H9 (cell line): ENCODE measurements around the gene STX17. TPM values are rescaled to one million over a fixed set of nuclear protein-coding genes. Genes with fewer than 3 reads are reported as not detected.

Experiments
- DNase-seq: peaks from one replicate; pipeline ENCODE4 v3.0.0-alpha.2; 2017
- H2AFZ ChIP-seq: one replicate; pipeline ENCODE4 v1.6.1; 2013; ENCODE audit warnings: mild to moderate bottlenecking, low read length, control low read depth, moderate library complexity
- H2AK5ac ChIP-seq: 2 replicates; pipeline ENCODE4 v1.6.1; 2013; ENCODE audit warnings: low read length, control low read depth, mixed read lengths; ENCODE audit not compliant: insufficient read length
- H2BK120ac ChIP-seq: one replicate; pipeline ENCODE4 v1.6.1; 2013; ENCODE audit warnings: low read depth, mild to moderate bottlenecking, low read length, control low read depth, inconsistent platforms; ENCODE audit not compliant: poor library complexity, severe bottlenecking
- H2BK12ac ChIP-seq: 2 replicates; pipeline ENCODE4 v1.6.1; 2013; ENCODE audit warnings: low read length, control low read depth, mixed read lengths, low read depth; ENCODE audit not compliant: insufficient read length
- H2BK15ac ChIP-seq: 2 replicates; pipeline ENCODE4 v1.6.1; 2013; ENCODE audit warnings: low read depth, low read length, control low read depth
- H2BK20ac ChIP-seq: one replicate; pipeline ENCODE4 v1.6.1; 2013; ENCODE audit warnings: low read depth, mild to moderate bottlenecking, low read length, control low read depth, inconsistent platforms; ENCODE audit not compliant: poor library complexity, severe bottlenecking
- H2BK5ac ChIP-seq: 2 replicates; pipeline ENCODE4 v1.6.1; 2013; ENCODE audit warnings: low read length, control low read depth, mixed read lengths; ENCODE audit not compliant: insufficient read length
- H3K14ac ChIP-seq: 2 replicates; pipeline ENCODE4 v1.6.1; 2013; ENCODE audit warnings: low read length, control low read depth; ENCODE audit not compliant: insufficient read depth
- H3K18ac ChIP-seq: 2 replicates; pipeline ENCODE4 v1.6.1; 2013; ENCODE audit warnings: low read depth, mild to moderate bottlenecking, mixed read lengths, low read length, control low read depth; ENCODE audit not compliant: insufficient read length
- H3K23ac ChIP-seq: 2 replicates; pipeline ENCODE4 v1.6.1; 2013; ENCODE audit warnings: low read length, control low read depth, mixed read lengths, low read depth; ENCODE audit not compliant: insufficient read length
- H3K23me2 ChIP-seq: 2 replicates; pipeline ENCODE4 v1.6.1; 2013; ENCODE audit warnings: low read depth, mild to moderate bottlenecking, mixed read lengths, low read length, control low read depth; ENCODE audit not compliant: insufficient read length, poor library complexity, severe bottlenecking
- H3K27ac ChIP-seq: 2 replicates; pipeline ENCODE4 v1.5.1; 2013; ENCODE audit warnings: low read length, control low read depth, mixed read lengths, low read depth; ENCODE audit not compliant: insufficient read length
- H3K27me3 ChIP-seq: 2 replicates; pipeline ENCODE4 v1.6.1; 2013; ENCODE audit warnings: low read length, control low read depth, inconsistent platforms; ENCODE audit not compliant: insufficient read depth
- H3K4ac ChIP-seq: 2 replicates; pipeline ENCODE4 v1.6.1; 2013; ENCODE audit warnings: low read depth, mild to moderate bottlenecking, control low read depth, inconsistent platforms, low read length, moderate library complexity
- H3K4me1 ChIP-seq: 2 replicates; pipeline ENCODE4 v1.6.1; 2013; ENCODE audit warnings: low read length, control low read depth, inconsistent platforms; ENCODE audit not compliant: insufficient read depth
- H3K4me2 ChIP-seq: 2 replicates; pipeline ENCODE4 v1.6.1; 2013; ENCODE audit warnings: low read length, control low read depth, mixed read lengths; ENCODE audit not compliant: insufficient read length, insufficient read depth
- H3K56ac ChIP-seq: 2 replicates; pipeline ENCODE4 v1.6.1; 2013; ENCODE audit warnings: low read depth, mild to moderate bottlenecking, mixed read lengths, low read length, control low read depth; ENCODE audit not compliant: insufficient read length
- H3K79me1 ChIP-seq: 2 replicates; pipeline ENCODE4 v1.6.1; 2013; ENCODE audit warnings: low read depth, mild to moderate bottlenecking, moderate library complexity, low read length, control low read depth, inconsistent platforms; ENCODE audit not compliant: insufficient read depth, poor library complexity, severe bottlenecking
- H3K79me2 ChIP-seq: 2 replicates; pipeline ENCODE4 v1.6.1; 2013; ENCODE audit warnings: low read length, control low read depth, inconsistent platforms; ENCODE audit not compliant: insufficient read depth
- H3K9ac ChIP-seq: 2 replicates; pipeline ENCODE4 v1.6.1; 2013; ENCODE audit warnings: low read length, control low read depth, mixed read lengths; ENCODE audit not compliant: insufficient read length; ENCODE audit errors: extremely low read depth
- H3K9me3 ChIP-seq: one replicate; pipeline ENCODE4 v1.6.1; 2013; ENCODE audit warnings: low read depth, low read length, inconsistent platforms; ENCODE audit not compliant: control insufficient read depth
- H3T11ph ChIP-seq: one replicate; pipeline ENCODE4 v1.6.1; 2013; ENCODE audit warnings: mild to moderate bottlenecking, low read length, control low read depth, inconsistent platforms
- H4K20me1 ChIP-seq: one replicate; pipeline ENCODE4 v1.6.1; 2013; ENCODE audit not compliant: control insufficient read depth, insufficient read length, insufficient read depth
- H4K5ac ChIP-seq: 2 replicates; pipeline ENCODE4 v1.6.1; 2013; ENCODE audit warnings: low read depth, mild to moderate bottlenecking, mixed read lengths, low read length, control low read depth; ENCODE audit not compliant: insufficient read length
- H4K8ac ChIP-seq: replicated peaks from 2 replicates; pipeline ENCODE4 v1.6.1; 2013; ENCODE audit warnings: low read length, control low read depth, mixed read lengths, low read depth; ENCODE audit not compliant: insufficient read length
- H4K91ac ChIP-seq: 2 replicates; pipeline ENCODE4 v1.6.1; 2013; ENCODE audit warnings: low read depth, mild to moderate bottlenecking, moderate library complexity, mixed read lengths, low read length, control low read depth; ENCODE audit not compliant: insufficient read length
- H3K27ac Mint-ChIP-seq, 3 experiments: 2 replicates in 2 of 3; 3 replicates in 1 of 3; pipeline ENCODE4 v1.8.0; 2020 to 2021; ENCODE audit warnings: mixed read lengths in 3 of 3, mild to moderate bottlenecking in 1 of 3, moderate library complexity in 1 of 3
- H3K27me3 Mint-ChIP-seq: 2 replicates; pipeline ENCODE4 v1.8.0; 2021; ENCODE audit warnings: low read depth, mild to moderate bottlenecking, moderate library complexity, mixed read lengths
- H3K36me3 Mint-ChIP-seq, 3 experiments: 2 replicates in 2 of 3; 3 replicates in 1 of 3; pipeline ENCODE4 v1.8.0; 2020 to 2021; ENCODE audit warnings: low read depth in 3 of 3, mixed read lengths in 3 of 3; ENCODE audit not compliant: insufficient read depth in 1 of 3
- H3K4me1 Mint-ChIP-seq, 2 experiments: 2 replicates each; pipeline ENCODE4 v1.8.0; 2020; ENCODE audit warnings: mixed read lengths in 2 of 2
- H3K4me3 Mint-ChIP-seq, 2 experiments: 2 replicates in 1 of 2; 3 replicates in 1 of 2; pipeline ENCODE4 v1.8.0; 2020 to 2021; ENCODE audit warnings: mild to moderate bottlenecking in 2 of 2, mixed read lengths in 2 of 2, moderate library complexity in 1 of 2
- H3K9me3 Mint-ChIP-seq, 2 experiments: 2 replicates in 1 of 2; 3 replicates in 1 of 2; pipeline ENCODE4 v1.8.0; 2020; ENCODE audit warnings: mild to moderate bottlenecking in 2 of 2, mixed read lengths in 2 of 2, moderate library complexity in 1 of 2
- CTCF ChIP-seq: fragments of 200-600 bp; sonication (generic); conservative IDR thresholded peaks from 3 replicates; pipeline ENCODE4 v1.8.0; 2021; ENCODE audit warnings: antibody characterized with exemption, mild to moderate bottlenecking
- WGBS: extraction: QIAGEN DNeasy Blood & Tissue Kit; methylation state at CpG from one replicate; pipeline ENCODE4 v1.1.7; 2013; ENCODE audit warnings: missing lambda C conversion rate, low lambda C conversion rate, mixed read lengths; ENCODE audit not compliant: insufficient read length; ENCODE audit errors: extremely low coverage; 5-methylcytosine and 5-hydroxymethylcytosine counted together
- total RNA-seq: library from RNA; stranded (reverse); gene quantifications from 2 replicates; pipeline ENCODE4 v1.2.1, GENCODE V29; 2021

Gene STX17
- total RNA-seq, 1 experiment from 2014 or later, result 21.2 TPM

GRCh38 chr9:99929652-99930051 is 23.2 kb downstream of the STX17 start:
- H2AK5ac ChIP-seq, result no peak overlapping the region
- no peak for TF ChIP-seq CTCF
- H4K20me1 ChIP-seq, result no peaks in the 10 kb centered on the region
- no peak overlapping the region for H2AFZ ChIP-seq
- no peak for DNase-seq
- no peaks in the 10 kb centered on the region for H3K4me1 ChIP-seq
- no peak overlapping the region for H3T11ph ChIP-seq
- H3K79me1 ChIP-seq, result no peaks in the 10 kb centered on the region
- H4K91ac ChIP-seq, result no peak overlapping the region
- H3K9me3 ChIP-seq, result no peaks in the 10 kb centered on the region
- H3K79me2 ChIP-seq, result no peaks in the 10 kb centered on the region
- H2BK120ac ChIP-seq, result no peak overlapping the region
- no peak overlapping the region for H2BK12ac ChIP-seq
- no peaks in the 10 kb centered on the region for H3K4me1 Mint-ChIP-seq
- no peak overlapping the region for H3K4ac ChIP-seq
- no CpG with 5 or more reads among the region's 2 CpGs for whole genome bisulfite sequencing
- no peaks in the 10 kb centered on the region for H3K23me2 ChIP-seq
- H3K23ac ChIP-seq, result no peak overlapping the region
- no peak overlapping the region for H2BK5ac ChIP-seq
- H3K18ac ChIP-seq, result no peak overlapping the region
- H3K36me3 Mint-ChIP-seq, result peaks cover 18 to 35% (median 29%) of the 10 kb centered on the region in 3 experiments
- H3K4me2 ChIP-seq, result no peak overlapping the region
- H3K56ac ChIP-seq, result no peak overlapping the region
- H2BK15ac ChIP-seq, result no peak overlapping the region
- H3K27me3 ChIP-seq, result no peaks in the 10 kb centered on the region
- no peak overlapping the region for H4K5ac ChIP-seq
- no peak overlapping the region for H2BK20ac ChIP-seq
- H3K9me3 Mint-ChIP-seq, result peaks cover 19 to 21% of the 10 kb centered on the region in 2 experiments; a peak in 4 of 5 replicates
- H4K8ac ChIP-seq, result no peak overlapping the region
- H3K14ac ChIP-seq, result no peak overlapping the region
- H3K27ac Mint-ChIP-seq, result no peak overlapping the region
- H3K9ac ChIP-seq, result no peak overlapping the region
- H3K27me3 Mint-ChIP-seq, result no peaks in the 10 kb centered on the region
- H3K4me3 Mint-ChIP-seq, result no peak overlapping the region
- no peak overlapping the region for H3K27ac ChIP-seq
